Heart left ventricle (tissue), 16 donors: ENCODE data around the gene CPNE4. TPM values are rescaled to one million over a fixed set of nuclear protein-coding genes. Genes with fewer than 3 reads are reported as not detected.

ENCODE experiments used
- ATAC-seq, 4 donors: fragments of 200-7000 bp; cut with Tn5 transposase; one replicate each; pipeline ENCODE4 v1.9.1; 2020 to 2022; ENCODE audit warnings: moderate library complexity in 4 of 4, mild to moderate bottlenecking in 3 of 4, moderate number of reproducible peaks in 1 of 4
- DNase-seq, 5 donors: peaks; one replicate each; pipeline ENCODE4 v3.0.0-alpha.2; 2020
- H3K27ac ChIP-seq, 12 donors: fragments of 200-600 bp; sonication (generic) in 4 of 12; one replicate each; pipeline versions ENCODE4 v1.5.0 to v1.8.0; 2016 to 2022; ENCODE audit warnings: mild to moderate bottlenecking in 2 of 12
- H3K27me3 ChIP-seq, 9 donors: fragments of 200-600 bp; sonication (generic) in 2 of 9; one replicate each; pipeline versions ENCODE4 v1.5.1 to v1.8.0; 2016 to 2022; ENCODE audit warnings: mild to moderate bottlenecking in 3 of 9
- H3K36me3 ChIP-seq, 9 donors: fragments of 200-600 bp; sonication (generic) in 2 of 9; one replicate each; pipeline versions ENCODE4 v1.5.0 to v1.8.0; 2018 to 2022; ENCODE audit warnings: mild to moderate bottlenecking in 2 of 9
- H3K4me1 ChIP-seq, 12 donors: fragments of 200-600 bp; sonication (generic) in 4 of 12; one replicate each; pipeline versions ENCODE4 v1.5.0 to v1.8.0; 2016 to 2022; ENCODE audit warnings: mild to moderate bottlenecking in 3 of 12
- H3K4me3 ChIP-seq, 12 donors: fragments of 200-600 bp; sonication (generic) in 4 of 12; one replicate each; pipeline versions ENCODE4 v1.5.0 to v1.8.0; 2017 to 2022; ENCODE audit warnings: mild to moderate bottlenecking in 9 of 12, moderate library complexity in 4 of 12
- H3K9me3 ChIP-seq, 12 donors: fragments of 200-600 bp; sonication (generic) in 4 of 12; one replicate each; pipeline versions ENCODE4 v1.5.0 to v1.8.0; 2016 to 2022; ENCODE audit warnings: mild to moderate bottlenecking in 1 of 12
- CTCF ChIP-seq, 12 donors: fragments of 200-600 bp; sonication (generic) in 4 of 12; IDR thresholded peaks; one replicate each; pipeline versions ENCODE4 v1.5.0 to v1.8.0; 2018 to 2022; ENCODE audit warnings: antibody characterized with exemption in 12 of 12, mild to moderate bottlenecking in 5 of 12
- POLR2A ChIP-seq, 2 donors: fragments of 450-650 bp; IDR thresholded peaks; one replicate each; pipeline ENCODE4 v1.6.1; 2017; ENCODE audit warnings: antibody characterized with exemption in 2 of 2, mild to moderate bottlenecking in 2 of 2, moderate library complexity in 2 of 2
- WGBS, 4 donors: extraction: QIAGEN DNeasy Blood & Tissue Kit in 2 of 4; methylation state at CpG; one replicate each; pipeline versions ENCODE4 v1.1.5 to v1.1.7; 2013 to 2018; 5-methylcytosine and 5-hydroxymethylcytosine counted together
- intact Hi-C, 10 donors: fragments of 100-400 bp; cut with DNase I; formaldehyde crosslinking; loops; one replicate each; pipeline versions ENCODE4 v1.11.1 to v1.14.2; 2022
- polyA plus RNA-seq, 2 donors: library from polyadenylated mRNA; stranded (reverse); fragments of 200-250 nt; gene quantifications; one replicate each; pipeline ENCODE4 v1.2.3, GENCODE V29; 2013
- total RNA-seq, 9 donors: library from RNA; depleted of rRNA in 2 of 9; stranded (reverse); fragments of >200 nt in 2 of 9; fragmentation: NEBNext Ultra II Directional in 3 of 9; extraction: Animal tissue kit (Norgen Biotek cat#: 25700) in 3 of 9; gene quantifications; one replicate each; pipeline versions ENCODE4 v1.1.0 to v1.2.4, GENCODE V29; 2016 to 2023
- donor health status: ischemic (EF 13 %, LVEDD 7.1; RV severe dilation, severe dysfunction).
- donor health status: healthy with polysubstance abuse.
- donor health status: DM: no; HTN: yes; CAD: no.
- donor health status: DM: no; HTN: no; CAD: no.
- donor health status: ischemic (EF 25% LVEDD 6.9; RV normal size, moderate dysfunction).
- donor health status: ischemic (EF 25% LVEDD 5.7; RV mildly dilated, moderate dysfunction).
- donor health status: healthy.
- donor health status: DM: yes; HTN: yes; CAD: no.
- donor health status: ischemic (EF 35%, LVEDD 5.7; RV mildly dilated, moderate dysfunction).
- donor health status: nonischemic (EF 11% LVEDD 7.7; RV severe dilation, severe dysfunction).
- donor health status: DM: yes; HTN: yes; CAD: no.
- donor health status: PGD.
- donor health status: ischemic (EF 29% LVEDD 5.4; RV normal size, mild dysfunction).
- donor health status: nonischemic (EF 23%, LVEDD 6.1; RV moderate dilation, normal function).

The CPNE4 gene
- total and polyA plus RNA-seq, 11 donors: 1.7 to 99.7 (median 24.9) TPM

GRCh38 chr3:131537531-131537930, 497.3 kb downstream of the CPNE4 start:
- TF ChIP-seq POLR2A (IDR thresholded peaks at IDR 0.05): no peak
- TF ChIP-seq CTCF (IDR thresholded peaks at IDR 0.05): no peak
- ATAC-seq (peak in 1 of 4 donors; percentile 63), DNase-seq (no peak)
- intact Hi-C loops: loop anchor here in 1 of 10 donors (10.0 kb wide), 1 partner anchor 497 kb away; the partner anchor contains the start of gene CPNE4
- Histone ChIP-seq H3K9me3 (peaks cover 0 to 4% (median 0%) of the 10 kb centered on the region in 12 donors), H3K36me3 (no peaks in the 10 kb centered on the region), H3K4me3 (no peak overlapping the region), H3K27ac (no peak overlapping the region), H3K27me3 (no peaks in the 10 kb centered on the region), H3K4me1 (no peaks in the 10 kb centered on the region)
- 82 to 93% (median 89%) methylated on average over 3 of the region's 3 CpGs for WGBS, 4 donors

- intact Hi-C loops: loop anchor here in 1 of 10 donors (10.0 kb wide), 1 partner anchor 499 kb away; the partner anchor contains the start of gene CPNE4
- Histone ChIP-seq H3K9me3 (peaks cover 0 to 8% (median 0%) of the 10 kb centered on the region in 12 donors), H3K27ac (no peak overlapping the region), H3K27me3 (no peaks in the 10 kb centered on the region), H3K36me3 (no peaks in the 10 kb centered on the region), H3K4me1 (no peaks in the 10 kb centered on the region), H3K4me3 (no peak overlapping the region)
- ATAC-seq (no peak), DNase-seq (no peak)
- no peak for TF ChIP-seq CTCF (IDR thresholded peaks at IDR 0.05)
- TF ChIP-seq POLR2A (IDR thresholded peaks at IDR 0.05): no peak
- 62 to 68% (median 63%) methylated on average over 2 of the region's 2 CpGs for WGBS, 4 donors
These were observed 499.2 kb downstream of the CPNE4 start for GRCh38 chr3:131535596-131535995.

DNA sequence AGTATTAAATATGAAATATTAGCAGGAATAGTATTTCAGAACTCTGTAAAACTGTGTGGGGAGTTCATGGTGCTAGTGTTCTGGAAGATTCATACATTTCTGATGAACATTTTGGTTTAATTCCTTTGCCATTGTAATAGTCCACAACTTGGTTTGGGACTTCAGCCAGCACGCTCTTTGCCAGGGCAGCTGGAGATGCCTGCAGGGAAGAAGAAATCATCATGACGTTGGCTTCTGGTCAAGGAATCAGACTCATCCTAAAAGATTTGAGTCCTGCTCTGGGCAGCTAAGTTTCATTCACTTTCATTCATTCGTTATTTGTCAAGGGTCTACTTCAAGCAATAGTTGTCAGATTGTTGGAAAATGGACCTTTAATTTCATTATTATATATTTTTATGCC, 499.7 kb downstream of the CPNE4 start:
- DNase-seq (no peak), ATAC-seq (no peak)
- no peaks in the 10 kb centered on the region for H3K4me1 ChIP-seq
- intact Hi-C loops: loop anchor here in 1 of 10 donors (10.0 kb wide), 1 partner anchor 500 kb away; the partner anchor contains the start of gene CPNE4
- no peak overlapping the region for H3K27ac ChIP-seq
- H3K9me3 ChIP-seq: peaks cover 0 to 8% (median 0%) of the 10 kb centered on the region in 12 donors
- H3K4me3 ChIP-seq: no peak overlapping the region
- H3K36me3 ChIP-seq: no peaks in the 10 kb centered on the region
- TF ChIP-seq CTCF (IDR thresholded peaks at IDR 0.05): no peak
- no peak for TF ChIP-seq POLR2A (IDR thresholded peaks at IDR 0.05)
- 65 to 84% (median 70%) methylated on average over 3 of the region's 3 CpGs for WGBS, 4 donors
- no peaks in the 10 kb centered on the region for H3K27me3 ChIP-seq

GRCh38 chr3:131532645-131533044, 502.2 kb downstream of the CPNE4 start:
- no peaks in the 10 kb centered on the region for H3K4me1 ChIP-seq
- no peak overlapping the region for H3K27ac ChIP-seq
- H3K4me3 ChIP-seq: no peak overlapping the region
- peaks cover 0 to 5% (median 0%) of the 10 kb centered on the region in 9 donors for H3K27me3 ChIP-seq
- intact Hi-C loops: loop anchor here in 1 of 10 donors (10.0 kb wide), 1 partner anchor 502 kb away; the partner anchor contains the start of gene CPNE4
- peaks cover 0 to 8% (median 0%) of the 10 kb centered on the region in 12 donors for H3K9me3 ChIP-seq
- DNase-seq: no peak
- TF ChIP-seq CTCF (IDR thresholded peaks at IDR 0.05) (no peak), POLR2A (IDR thresholded peaks at IDR 0.05) (no peak)
- ATAC-seq: no peak
- no peaks in the 10 kb centered on the region for H3K36me3 ChIP-seq
